ENCODE measurements around the gene PBX3.

DNA sequence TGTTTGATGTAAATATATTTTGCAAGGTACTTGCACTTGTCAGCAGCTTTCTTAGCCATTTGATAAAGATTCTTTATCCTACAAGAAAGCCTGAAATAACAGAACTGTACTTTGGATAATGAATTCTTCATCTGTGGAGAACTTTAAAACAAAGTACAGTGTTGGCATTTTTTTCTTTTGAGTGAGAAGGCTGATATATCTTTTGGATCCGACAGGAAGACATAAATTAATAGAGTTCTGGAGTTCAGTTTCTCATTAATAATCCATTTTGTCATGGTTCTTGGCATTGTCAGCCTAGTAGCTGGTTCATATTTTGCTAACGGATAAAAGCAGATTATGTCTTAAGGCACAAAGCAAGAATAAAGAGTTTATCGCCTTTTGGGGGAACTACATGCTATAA lies 17.0 kb downstream of the PBX3 start:
- no peak for TF ChIP-seq CTCF (IDR thresholded peaks at IDR 0.05; ENCODE audit: low read depth, low read length, missing input control)
- TF ChIP-seq TAF1 (conservative IDR thresholded peaks at IDR 0.05) = no peak
- no peak for TF ChIP-seq MAX (IDR thresholded peaks at IDR 0.05)
- TF ChIP-seq RXRA (IDR thresholded peaks at IDR 0.05) = no peak
- no peak for TF ChIP-seq GABPA (IDR thresholded peaks at IDR 0.05 in 1 of 2, conservative IDR thresholded peaks at IDR 0.05 in 1 of 2)
- no peak for TF ChIP-seq RAD21 (IDR thresholded peaks at IDR 0.05)
- no peak for TF ChIP-seq YY1 (IDR thresholded peaks at IDR 0.05)
